ENCODE data around the gene VCAM1. TPM values are rescaled to one million over a fixed set of nuclear protein-coding genes. Genes with fewer than 3 reads are reported as not detected.

The VCAM1 gene
- polyA plus RNA-seq, 1 donor from 2014 or later = 3.2 TPM

DNA sequence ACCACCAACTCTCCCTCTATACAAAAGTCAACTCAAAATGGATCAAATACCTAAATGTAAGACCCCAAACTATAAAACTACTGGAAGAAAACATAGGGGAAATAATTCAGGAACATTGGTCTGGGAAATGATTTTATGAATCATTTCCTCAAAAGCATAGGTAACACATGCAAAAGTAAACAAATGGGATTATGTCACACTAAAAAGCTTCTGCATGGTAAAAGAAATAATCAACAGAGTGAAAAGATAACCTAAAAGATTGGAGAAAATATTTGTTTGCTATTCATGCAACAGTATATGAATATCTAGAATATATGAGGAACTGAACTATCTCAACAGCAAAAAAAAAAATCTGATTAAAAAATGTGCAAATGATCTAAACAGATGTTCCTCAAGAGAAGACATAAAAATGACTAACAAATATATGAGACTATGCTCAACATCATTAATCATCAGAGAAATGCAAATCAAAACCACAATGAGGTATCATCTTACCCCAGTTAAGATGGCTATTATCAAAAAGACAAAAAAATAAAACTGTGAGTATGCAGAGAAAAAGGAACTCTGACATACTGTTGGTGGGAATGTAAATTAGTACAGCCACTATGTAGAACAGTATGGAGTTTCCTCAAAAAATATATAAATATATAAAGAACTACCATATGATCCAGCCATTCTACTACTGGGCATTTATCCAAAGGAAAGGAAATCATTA is 47.8 kb downstream of the VCAM1 start:
- H3K27ac ChIP-seq (ENCODE audit: low read length) = no peak overlapping the region
- no peak overlapping the region for H3K4me3 ChIP-seq (ENCODE audit: low read length)
- no peak overlapping the region for H2AFZ ChIP-seq (ENCODE audit: low read depth, low read length)
- no peaks in the 10 kb centered on the region for H3F3A ChIP-seq (ENCODE audit: insufficient read depth, low read length, poor library complexity, severe bottlenecking)
- no peak overlapping the region for H3K4me2 ChIP-seq (ENCODE audit: low read length)
- no peaks in the 10 kb centered on the region for H3K79me2 ChIP-seq (replicated peaks; ENCODE audit: insufficient read depth, low read length)
- TF ChIP-seq POLR2AphosphoS5 (IDR thresholded peaks at IDR 0.05) (no peak), SMC3 (conservative IDR thresholded peaks at IDR 0.05; ENCODE audit: poor library complexity) (no peak), EP300 (conservative IDR thresholded peaks at IDR 0.05; ENCODE audit: poor library complexity, severe bottlenecking) (no peak), RAD21 (conservative IDR thresholded peaks at IDR 0.05) (no peak), MXI1 (conservative IDR thresholded peaks at IDR 0.05; ENCODE audit: poor library complexity, severe bottlenecking) (no peak), EZH2 (IDR thresholded peaks at IDR 0.05; ENCODE audit: borderline replicate concordance, insufficient read depth, low read length, poor library complexity, severe bottlenecking) (no peak), TAF1 (IDR thresholded peaks at IDR 0.05; ENCODE audit: low read depth) (no peak)
- TF ChIP-seq, protein P1, sequence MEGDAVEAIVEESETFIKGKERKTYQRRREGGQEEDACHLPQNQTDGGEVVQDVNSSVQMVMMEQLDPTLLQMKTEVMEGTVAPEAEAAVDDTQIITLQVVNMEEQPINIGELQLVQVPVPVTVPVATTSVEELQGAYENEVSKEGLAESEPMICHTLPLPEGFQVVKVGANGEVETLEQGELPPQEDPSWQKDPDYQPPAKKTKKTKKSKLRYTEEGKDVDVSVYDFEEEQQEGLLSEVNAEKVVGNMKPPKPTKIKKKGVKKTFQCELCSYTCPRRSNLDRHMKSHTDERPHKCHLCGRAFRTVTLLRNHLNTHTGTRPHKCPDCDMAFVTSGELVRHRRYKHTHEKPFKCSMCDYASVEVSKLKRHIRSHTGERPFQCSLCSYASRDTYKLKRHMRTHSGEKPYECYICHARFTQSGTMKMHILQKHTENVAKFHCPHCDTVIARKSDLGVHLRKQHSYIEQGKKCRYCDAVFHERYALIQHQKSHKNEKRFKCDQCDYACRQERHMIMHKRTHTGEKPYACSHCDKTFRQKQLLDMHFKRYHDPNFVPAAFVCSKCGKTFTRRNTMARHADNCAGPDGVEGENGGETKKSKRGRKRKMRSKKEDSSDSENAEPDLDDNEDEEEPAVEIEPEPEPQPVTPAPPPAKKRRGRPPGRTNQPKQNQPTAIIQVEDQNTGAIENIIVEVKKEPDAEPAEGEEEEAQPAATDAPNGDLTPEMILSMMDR (IDR thresholded peaks at IDR 0.05; ENCODE audit: poor library complexity, severe bottlenecking) = no peak
- TF ChIP-seq, protein P2, sequence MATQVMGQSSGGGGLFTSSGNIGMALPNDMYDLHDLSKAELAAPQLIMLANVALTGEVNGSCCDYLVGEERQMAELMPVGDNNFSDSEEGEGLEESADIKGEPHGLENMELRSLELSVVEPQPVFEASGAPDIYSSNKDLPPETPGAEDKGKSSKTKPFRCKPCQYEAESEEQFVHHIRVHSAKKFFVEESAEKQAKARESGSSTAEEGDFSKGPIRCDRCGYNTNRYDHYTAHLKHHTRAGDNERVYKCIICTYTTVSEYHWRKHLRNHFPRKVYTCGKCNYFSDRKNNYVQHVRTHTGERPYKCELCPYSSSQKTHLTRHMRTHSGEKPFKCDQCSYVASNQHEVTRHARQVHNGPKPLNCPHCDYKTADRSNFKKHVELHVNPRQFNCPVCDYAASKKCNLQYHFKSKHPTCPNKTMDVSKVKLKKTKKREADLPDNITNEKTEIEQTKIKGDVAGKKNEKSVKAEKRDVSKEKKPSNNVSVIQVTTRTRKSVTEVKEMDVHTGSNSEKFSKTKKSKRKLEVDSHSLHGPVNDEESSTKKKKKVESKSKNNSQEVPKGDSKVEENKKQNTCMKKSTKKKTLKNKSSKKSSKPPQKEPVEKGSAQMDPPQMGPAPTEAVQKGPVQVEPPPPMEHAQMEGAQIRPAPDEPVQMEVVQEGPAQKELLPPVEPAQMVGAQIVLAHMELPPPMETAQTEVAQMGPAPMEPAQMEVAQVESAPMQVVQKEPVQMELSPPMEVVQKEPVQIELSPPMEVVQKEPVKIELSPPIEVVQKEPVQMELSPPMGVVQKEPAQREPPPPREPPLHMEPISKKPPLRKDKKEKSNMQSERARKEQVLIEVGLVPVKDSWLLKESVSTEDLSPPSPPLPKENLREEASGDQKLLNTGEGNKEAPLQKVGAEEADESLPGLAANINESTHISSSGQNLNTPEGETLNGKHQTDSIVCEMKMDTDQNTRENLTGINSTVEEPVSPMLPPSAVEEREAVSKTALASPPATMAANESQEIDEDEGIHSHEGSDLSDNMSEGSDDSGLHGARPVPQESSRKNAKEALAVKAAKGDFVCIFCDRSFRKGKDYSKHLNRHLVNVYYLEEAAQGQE (IDR thresholded peaks at IDR 0.05; ENCODE audit: borderline replicate concordance) = no peak
- no peaks in the 10 kb centered on the region for H3K27me3 ChIP-seq (ENCODE audit: insufficient read depth, low read depth, low read length)
- no peaks in the 10 kb centered on the region for H3K9me3 ChIP-seq (ENCODE audit: low read length)
- no peak overlapping the region for H3K9ac ChIP-seq (ENCODE audit: low read length)
- H4K20me1 ChIP-seq (ENCODE audit: insufficient read depth) = no peaks in the 10 kb centered on the region
- no peaks in the 10 kb centered on the region for H3K36me3 ChIP-seq (ENCODE audit: insufficient read depth, low read length)
- no peaks in the 10 kb centered on the region for H3K9me2 ChIP-seq (ENCODE audit: insufficient read depth, low read length)

- Histone ChIP-seq H3K9me3 (ENCODE audit: low read length) (no peaks in the 10 kb centered on the region), H3K36me3 (ENCODE audit: insufficient read depth, low read length) (no peaks in the 10 kb centered on the region)
These were observed 49.8 kb downstream of the VCAM1 start for GRCh38 chr1:100769323-100769722.

More at GRCh38 chr1:100769323-100769722, 49.8 kb downstream of the VCAM1 start:
- H3K9ac ChIP-seq (ENCODE audit: low read length) = no peak overlapping the region
- no peak for TF ChIP-seq EP300 (conservative IDR thresholded peaks at IDR 0.05; ENCODE audit: poor library complexity, severe bottlenecking)
- no peak for TF ChIP-seq POLR2AphosphoS5 (IDR thresholded peaks at IDR 0.05)
- no peak for TF ChIP-seq TAF1 (IDR thresholded peaks at IDR 0.05; ENCODE audit: low read depth)
- no peak for TF ChIP-seq RAD21 (conservative IDR thresholded peaks at IDR 0.05)
- no peak overlapping the region for H2AFZ ChIP-seq (ENCODE audit: low read depth, low read length)
- H3F3A ChIP-seq (ENCODE audit: insufficient read depth, low read length, poor library complexity, severe bottlenecking) = no peaks in the 10 kb centered on the region
- H3K4me3 ChIP-seq (ENCODE audit: low read length) = no peak overlapping the region
- no peak overlapping the region for H3K27ac ChIP-seq (ENCODE audit: low read length)
- H3K4me2 ChIP-seq (ENCODE audit: low read length) = no peak overlapping the region
- H3K79me2 ChIP-seq (replicated peaks; ENCODE audit: insufficient read depth, low read length) = no peaks in the 10 kb centered on the region
- H3K9me2 ChIP-seq (ENCODE audit: insufficient read depth, low read length) = no peaks in the 10 kb centered on the region
- no peaks in the 10 kb centered on the region for H4K20me1 ChIP-seq (ENCODE audit: insufficient read depth)
- H3K27me3 ChIP-seq (ENCODE audit: insufficient read depth, low read depth, low read length) = no peaks in the 10 kb centered on the region

All from neural cell (in vitro differentiated cells).